ENCODE results near the gene LYSMD2. TPM values are rescaled to one million over a fixed set of nuclear protein-coding genes. Genes with fewer than 3 reads are reported as not detected.
"Not testable (repeated sequence)": the region's sequence is repeated elsewhere in the genome, so short reads cannot be mapped to it uniquely, and the experiment has no call there.

The LYSMD2 gene
- 10 to 100 TPM; 21.8 to 22.4 TPM for total RNA-seq

DNA sequence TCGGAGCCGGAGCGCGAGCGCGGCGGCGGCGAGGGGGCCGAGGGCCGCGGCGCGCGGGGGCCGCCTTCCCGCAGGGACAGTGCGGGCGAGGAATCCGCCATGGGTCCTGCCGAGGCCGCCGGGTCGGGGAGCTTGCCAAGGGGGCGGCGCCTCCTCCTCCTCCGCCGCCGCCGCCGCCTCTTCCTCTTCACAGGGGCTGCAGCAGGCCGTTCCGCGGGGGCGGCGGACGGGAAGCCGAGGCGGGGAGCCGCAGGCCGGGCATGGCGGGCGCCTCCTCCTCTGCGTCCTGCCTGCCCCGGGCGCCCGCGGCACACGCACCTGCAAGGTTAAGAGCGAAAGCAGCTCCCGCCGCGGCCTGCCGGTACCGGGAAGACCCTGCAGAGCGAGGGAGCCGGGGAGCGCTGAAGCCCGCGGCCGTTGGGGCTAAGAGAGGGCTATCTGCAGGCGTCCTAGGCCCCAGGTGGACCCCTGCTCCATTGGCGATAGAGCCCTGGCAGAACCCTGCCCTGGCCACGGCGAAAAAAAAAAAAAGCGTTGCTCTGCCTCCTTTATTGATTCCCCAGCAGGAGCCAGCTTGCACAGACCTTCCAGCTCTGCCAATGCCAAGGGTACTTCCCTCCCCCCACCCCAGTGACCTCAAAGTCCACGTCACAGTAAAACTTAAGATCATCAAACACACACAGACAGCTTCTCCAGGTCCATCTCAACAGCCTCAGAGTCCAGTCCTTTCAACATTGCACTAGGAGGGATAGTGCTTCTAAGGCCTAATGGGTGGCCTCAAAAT lies at the start of gene LYSMD2:
LYSMD2 (minus strand) TSS at position 134 of the 784 bp plus-strand sequence; CDS start at position 101, 33 bp downstream.
- ChIA-PET POLR2A (interaction anchor here (0.6 to 1.9 kb wide), 4 partner anchors 10 to 133 kb away, joined by 3 to 7 read pairs (median 4); no protein-coding TSS in a partner anchor), CTCF (interaction anchor here (0.7 to 1.3 kb wide), 3 partner anchors 38 to 442 kb away, joined by 3 read pairs; no protein-coding TSS in a partner anchor)

- POLR2A ChIA-PET, CTCF ChIA-PET: not testable (repeated sequence)
These were observed 49.7 kb upstream of the LYSMD2 start for GRCh38 chr15:51787130-51787529.

GRCh38 chr15:51783967-51784366 lies 46.5 kb upstream of the LYSMD2 start:
- ChIA-PET CTCF (interaction anchor here (0.9 kb wide), 1 partner anchor 134 kb away, joined by 3 read pairs; no protein-coding TSS in a partner anchor), POLR2A (no interaction called here)

DNA sequence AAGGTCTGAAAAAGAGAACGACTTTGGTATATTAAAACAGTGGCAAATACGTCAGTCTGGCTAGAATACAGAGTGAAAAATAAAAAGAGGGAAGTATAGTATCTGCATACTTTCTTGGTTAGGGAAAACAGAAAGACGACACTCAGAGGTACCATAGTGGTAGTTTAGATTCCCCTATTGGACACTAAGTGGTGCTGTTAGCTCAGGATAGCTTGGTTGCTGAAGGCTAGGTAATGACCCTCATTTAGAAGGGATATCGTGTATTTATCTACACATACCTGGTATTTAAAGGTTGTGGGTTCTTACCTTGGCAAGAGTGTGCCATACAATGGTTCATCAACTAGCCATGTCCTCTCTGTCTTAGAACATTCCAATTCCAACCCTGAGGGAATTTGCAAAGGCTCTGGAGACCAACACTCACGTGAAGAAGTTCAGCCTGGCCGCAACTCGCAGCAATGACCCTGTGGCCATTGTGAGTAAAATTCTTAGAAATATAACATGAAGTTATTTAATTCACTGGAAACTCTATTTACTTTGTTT lies 45.0 kb upstream of the LYSMD2 start:
- POLR2A ChIA-PET = no interaction called here
- CTCF ChIA-PET = interaction anchor here (0.9 kb wide), 1 partner anchor 135 kb away, joined by 3 read pairs; no protein-coding TSS in a partner anchor

DNA sequence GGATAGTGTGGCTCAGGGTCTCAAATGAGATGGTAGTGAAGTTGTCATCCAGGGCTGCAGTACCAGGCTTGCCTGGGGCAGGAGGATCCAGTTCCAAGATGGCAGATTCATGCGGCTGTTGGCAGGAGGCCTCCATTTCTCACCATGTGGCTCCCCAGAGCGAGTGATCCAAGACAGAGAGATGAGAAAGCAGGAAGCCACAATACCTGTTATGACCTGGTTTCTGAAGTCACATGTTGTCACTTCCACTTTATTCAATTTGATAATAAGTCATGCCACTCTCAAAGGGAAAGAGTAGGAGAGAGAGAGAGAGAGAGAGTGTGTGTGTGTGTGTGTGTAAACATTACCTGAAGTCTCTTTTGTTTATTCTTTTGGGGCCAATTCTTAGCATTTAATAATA lies 44.1 kb upstream of the LYSMD2 start:
- ChIA-PET CTCF (no interaction called here), POLR2A (no interaction called here)

DNA sequence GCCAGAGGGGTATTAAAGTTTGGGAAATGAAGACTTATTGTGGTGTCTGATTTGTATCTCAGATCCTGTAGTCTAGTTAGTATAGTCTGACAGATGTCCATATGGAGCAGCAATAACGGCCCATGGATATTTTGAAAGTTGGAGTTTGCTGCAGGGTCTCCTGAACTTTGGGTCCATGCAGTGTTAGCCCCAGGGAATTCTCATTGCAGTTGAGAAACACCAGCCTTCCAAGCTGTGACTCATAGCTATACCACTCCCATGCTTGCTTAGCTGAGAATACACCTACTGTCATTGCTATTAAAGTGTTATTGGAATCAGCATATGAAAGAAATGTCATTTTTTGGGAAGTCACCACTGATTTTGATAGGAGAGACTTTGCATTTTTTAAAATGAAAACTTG lies 43.2 kb upstream of the LYSMD2 start:
- POLR2A ChIA-PET = interaction anchor here (0.6 kb wide), 1 partner anchor 114 kb away, joined by 6 read pairs; no protein-coding TSS in a partner anchor
- CTCF ChIA-PET = interaction anchor here (1.0 kb wide), 1 partner anchor 131 kb away, joined by 5 read pairs; no protein-coding TSS in a partner anchor

GRCh38 chr15:51776952-51777569 lies 39.6 kb upstream of the LYSMD2 start:
- CTCF ChIA-PET = interaction anchor here (0.5 to 2.7 kb wide), 20 partner anchors 10 to 139 kb away, joined by 3 to 52 read pairs (median 4); no protein-coding TSS in a partner anchor
- POLR2A ChIA-PET = interaction anchor here (0.8 kb wide), 1 partner anchor 43 kb away, joined by 3 read pairs; no protein-coding TSS in a partner anchor

DNA sequence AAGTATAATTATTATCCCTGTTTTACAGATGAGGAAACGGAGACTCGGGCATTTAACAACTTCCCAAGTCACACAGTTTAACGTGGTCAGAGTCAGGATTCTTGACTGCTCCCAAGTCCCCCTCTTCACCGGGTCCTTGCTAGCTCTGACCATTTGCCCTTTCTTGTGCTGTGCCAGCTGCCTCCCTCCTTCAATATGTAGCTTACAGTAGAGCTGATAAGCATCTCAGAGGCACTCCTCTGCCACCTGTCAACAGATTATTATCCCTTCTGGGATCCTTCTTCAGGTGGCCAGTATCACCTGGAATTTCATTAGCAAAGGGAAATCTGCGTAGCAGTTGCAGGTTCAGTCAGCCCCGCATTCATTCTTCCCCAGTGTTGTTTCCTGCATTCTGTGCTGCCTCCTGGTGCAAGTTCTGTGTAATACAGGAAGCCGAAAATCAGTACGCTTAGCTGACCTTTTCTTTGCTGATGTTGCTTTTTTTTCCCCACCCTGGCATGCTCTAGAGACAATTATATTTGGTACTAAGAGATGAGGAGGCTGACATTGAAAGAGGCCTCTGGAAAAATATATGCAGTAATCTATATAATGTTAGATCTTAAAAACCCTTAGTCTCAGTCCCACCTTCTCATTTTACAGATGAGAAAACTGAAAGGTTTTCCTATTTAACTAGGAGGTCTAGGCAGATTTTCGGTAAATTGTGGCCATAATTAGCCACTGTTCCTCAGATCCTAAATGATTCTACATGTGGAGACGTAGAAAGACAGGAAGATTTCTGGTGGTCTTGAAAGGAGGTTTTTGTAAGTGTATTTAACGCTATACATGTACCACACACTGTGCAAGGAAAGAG lies 38.7 kb upstream of the LYSMD2 start:
- ChIA-PET POLR2A (no interaction called here), CTCF (interaction anchor here (0.6 to 2.7 kb wide), 25 partner anchors 9 to 157 kb away, joined by 3 to 52 read pairs (median 4); partner anchors contain the start of gene LYSMD2)

DNA sequence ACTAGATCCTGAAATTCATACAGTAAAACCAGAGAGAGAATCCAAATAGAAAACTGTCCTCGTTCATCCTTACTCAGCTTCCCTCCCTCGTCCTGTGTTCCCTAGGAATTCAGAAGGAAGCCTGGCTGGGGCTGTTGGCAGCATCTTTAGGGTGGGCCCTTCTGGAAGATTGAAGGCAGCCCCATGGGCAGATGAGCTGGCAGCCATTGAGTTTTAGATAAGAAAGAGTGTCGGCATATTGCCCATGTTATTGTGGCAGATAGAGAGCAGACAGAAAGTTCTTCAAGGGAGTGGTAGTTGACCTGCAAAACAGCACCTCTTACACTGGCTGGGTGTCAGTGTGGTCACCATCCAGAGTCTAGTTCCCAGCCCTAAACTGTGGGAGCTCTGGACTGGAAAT lies 37.5 kb upstream of the LYSMD2 start:
- POLR2A ChIA-PET = no interaction called here
- CTCF ChIA-PET = interaction anchor here (1.1 to 2.7 kb wide), 4 partner anchors 18 to 153 kb away, joined by 3 to 16 read pairs (median 6); no protein-coding TSS in a partner anchor

DNA sequence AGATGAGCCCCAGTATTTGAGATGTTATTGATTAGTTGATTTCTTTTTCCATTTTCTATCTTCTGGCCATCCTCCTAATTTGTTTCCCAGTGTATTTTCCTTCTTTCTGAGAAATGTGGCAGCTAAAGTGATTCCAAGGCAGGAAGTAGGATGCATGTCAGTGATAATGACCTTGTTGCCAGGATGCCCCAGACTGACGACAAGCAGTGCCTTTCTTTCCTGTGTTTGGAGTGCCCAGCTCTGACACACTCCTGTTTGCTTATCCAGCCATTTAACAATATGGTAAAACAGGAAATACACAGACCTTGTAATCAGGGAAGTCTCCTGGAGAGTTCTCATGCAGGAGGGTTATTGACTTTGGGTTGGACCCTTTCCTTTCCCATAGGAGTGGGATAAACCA lies 34.3 kb upstream of the LYSMD2 start:
- CTCF ChIA-PET = no interaction called here
- POLR2A ChIA-PET = no interaction called here

DNA sequence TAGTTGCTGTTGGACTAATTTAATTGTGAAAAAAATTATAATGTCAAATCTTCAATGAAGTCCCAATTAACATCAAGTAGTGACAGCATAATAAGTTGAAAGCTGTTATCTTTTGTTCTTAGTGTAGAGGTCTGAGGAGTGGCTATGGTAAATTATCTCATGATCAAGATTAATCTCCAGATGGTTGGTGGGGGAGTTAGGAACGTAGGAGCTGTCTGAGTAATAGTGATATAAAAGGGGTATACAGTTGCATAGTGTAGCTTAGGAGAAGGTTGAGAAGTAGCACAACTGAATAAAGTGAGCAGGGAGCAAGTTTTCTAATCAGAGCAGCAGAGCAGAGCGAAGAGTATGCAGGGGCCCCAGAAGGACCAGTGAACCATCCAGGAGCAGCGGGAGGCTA lies 33.4 kb upstream of the LYSMD2 start:
- POLR2A ChIA-PET = no interaction called here
- CTCF ChIA-PET = interaction anchor here (1.2 kb wide), 1 partner anchor 117 kb away, joined by 3 read pairs; no protein-coding TSS in a partner anchor

GRCh38 chr15:51768018-51768417 lies 30.6 kb upstream of the LYSMD2 start:
- ChIA-PET CTCF (interaction anchor here (3.0 kb wide), 1 partner anchor 9 kb away, joined by 16 read pairs; no protein-coding TSS in a partner anchor), POLR2A (no interaction called here)

- POLR2A ChIA-PET = no interaction called here
- CTCF ChIA-PET = interaction anchor here (3.0 kb wide), 1 partner anchor 10 kb away, joined by 16 read pairs; no protein-coding TSS in a partner anchor
These were observed 28.9 kb upstream of the LYSMD2 start for GRCh38 chr15:51766341-51766740.

DNA sequence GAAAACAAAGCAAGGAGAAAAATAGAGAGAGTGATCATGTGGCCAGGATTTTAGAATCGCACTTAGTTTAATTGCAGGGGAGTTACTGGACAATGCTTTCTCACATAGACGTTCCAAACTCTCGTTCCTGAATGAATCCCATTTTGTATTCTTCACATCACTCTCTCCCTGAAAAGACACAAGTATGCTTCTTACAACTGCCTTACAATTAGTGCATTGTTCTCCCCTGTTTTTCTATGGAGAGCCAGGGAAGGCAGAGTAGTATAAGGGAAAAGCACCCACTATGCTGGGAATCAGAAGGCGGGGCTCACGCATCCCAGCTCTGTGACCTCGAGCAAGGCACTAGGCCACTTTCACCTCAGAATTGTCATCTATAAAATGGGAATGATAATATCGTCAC lies 28.3 kb upstream of the LYSMD2 start:
- ChIA-PET POLR2A (no interaction called here), CTCF (interaction anchor here (3.0 kb wide), 1 partner anchor 11 kb away, joined by 16 read pairs; no protein-coding TSS in a partner anchor)

- POLR2A ChIA-PET = no interaction called here
- CTCF ChIA-PET = interaction anchor here (0.7 kb wide), 1 partner anchor 16 kb away, joined by 3 read pairs; no protein-coding TSS in a partner anchor
These were observed 23.4 kb upstream of the LYSMD2 start for GRCh38 chr15:51760805-51761204.

GRCh38 chr15:51759557-51760070 lies 22.2 kb upstream of the LYSMD2 start:
- ChIA-PET CTCF (interaction anchor here (0.7 kb wide), 1 partner anchor 110 kb away, joined by 3 read pairs; no protein-coding TSS in a partner anchor), POLR2A (no interaction called here)

DNA sequence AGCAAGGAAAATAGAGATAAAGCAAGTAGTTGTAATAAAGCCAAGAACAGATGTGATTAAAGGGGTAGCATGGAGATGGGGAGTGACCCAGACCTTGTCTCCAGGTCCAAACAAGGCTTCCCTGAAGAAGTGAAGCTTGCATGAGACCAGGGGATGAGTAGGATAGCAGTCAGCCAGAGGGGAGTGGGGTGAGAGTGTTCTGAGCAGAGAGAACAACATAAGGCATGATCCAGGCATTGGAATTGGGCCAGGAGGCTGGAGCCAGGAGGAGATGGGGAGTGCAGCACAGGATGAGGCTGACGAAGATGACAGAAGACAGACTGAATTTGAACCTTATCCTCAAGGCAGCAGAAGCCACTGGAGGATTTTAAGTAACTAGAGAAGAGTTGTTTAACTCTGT lies 21.2 kb upstream of the LYSMD2 start:
- ChIA-PET CTCF (no interaction called here), POLR2A (no interaction called here)

DNA sequence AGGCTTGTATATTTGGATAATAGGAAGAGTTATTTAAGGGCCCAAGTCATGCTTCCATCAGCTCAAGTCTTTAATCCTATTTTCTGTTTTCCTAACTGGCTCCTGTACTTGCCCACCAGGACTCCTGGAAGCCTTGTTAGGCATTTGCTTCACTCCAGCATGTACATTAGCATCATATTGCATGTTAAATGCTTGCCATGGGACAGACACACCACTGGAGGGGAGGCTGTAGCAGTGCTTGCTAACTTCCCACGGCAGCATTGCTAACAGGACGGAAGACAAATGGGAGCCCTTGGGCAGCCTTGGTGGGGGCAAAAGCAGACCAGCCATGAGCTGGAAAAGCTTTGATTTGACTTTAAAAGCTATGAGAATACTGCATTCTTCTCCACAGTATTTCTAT lies 20.0 kb upstream of the LYSMD2 start:
- POLR2A ChIA-PET = no interaction called here
- CTCF ChIA-PET = interaction anchor here (3.4 kb wide), 1 partner anchor 19 kb away, joined by 16 read pairs; no protein-coding TSS in a partner anchor

GRCh38 chr15:51756482-51756881 lies 19.0 kb upstream of the LYSMD2 start:
- ChIA-PET CTCF (interaction anchor here (3.4 kb wide), 1 partner anchor 20 kb away, joined by 16 read pairs; no protein-coding TSS in a partner anchor), POLR2A (no interaction called here)
